Measurements from ENCODE around the gene NME7. TPM values are rescaled to one million over a fixed set of nuclear protein-coding genes. Genes with fewer than 3 reads are reported as not detected.

Gene NME7
- total RNA-seq, 1 experiment from 2014 or later: 9.0 TPM

GRCh38 chr1:169364948-169365347 is 2.6 kb downstream of the NME7 start:
- H3K4me3 ChIP-seq (ENCODE audit: low read depth, low read length): no peak overlapping the region
- H3K36me3 ChIP-seq (ENCODE audit: control insufficient read depth, insufficient read depth, low read length): no peaks in the 10 kb centered on the region
- BruUV-seq (replicated peaks): no TSS peak
- no peak overlapping the region for H3K27ac Mint-ChIP-seq (ENCODE audit: unreplicated experiment)
- H3K4me3 Mint-ChIP-seq (ENCODE audit: unreplicated experiment): no peak overlapping the region
- no peaks in the 10 kb centered on the region for H3K27me3 ChIP-seq (replicated peaks; ENCODE audit: control insufficient read depth, insufficient read depth, low read length)
- CTCF ChIA-PET: no interaction called here
- no peak for DNase-seq
- H3K4me1 ChIP-seq: no peaks in the 10 kb centered on the region
- intact Hi-C loops (cut with micrococcal nuclease; ENCODE audit: unreplicated experiment): loop anchor here (5.0 kb wide), 1 partner anchor 182 kb away; no protein-coding TSS in a partner anchor
- no peaks in the 10 kb centered on the region for H3K9me3 ChIP-seq
- H3K9me3 Mint-ChIP-seq (ENCODE audit: unreplicated experiment): no peaks in the 10 kb centered on the region
- no peaks in the 10 kb centered on the region for H3K27me3 Mint-ChIP-seq (ENCODE audit: insufficient read depth, unreplicated experiment)
- POLR2A ChIA-PET: no interaction called here
- no peak for TF ChIP-seq CTCF (IDR thresholded peaks at IDR 0.05; ENCODE audit: insufficient read depth in 1 of 2, low read depth in 1 of 2, low read length in 1 of 2, severe bottlenecking in 1 of 2, unreplicated experiment in 1 of 2)
- peaks cover 6% of the 10 kb centered on the region for H3K4me1 Mint-ChIP-seq (ENCODE audit: low read depth, unreplicated experiment)
- no peaks in the 10 kb centered on the region for H3K36me3 Mint-ChIP-seq (ENCODE audit: insufficient read depth, unreplicated experiment)

- Mint-ChIP-seq H3K27ac (ENCODE audit: unreplicated experiment) (no peak overlapping the region), H3K36me3 (ENCODE audit: insufficient read depth, unreplicated experiment) (no peaks in the 10 kb centered on the region), H3K27me3 (ENCODE audit: insufficient read depth, unreplicated experiment) (no peaks in the 10 kb centered on the region), H3K4me3 (ENCODE audit: unreplicated experiment) (no peak overlapping the region), H3K9me3 (ENCODE audit: unreplicated experiment) (no peaks in the 10 kb centered on the region), H3K4me1 (ENCODE audit: low read depth, unreplicated experiment) (peaks cover 6% of the 10 kb centered on the region)
- Histone ChIP-seq H3K9me3 (no peaks in the 10 kb centered on the region), H3K4me3 (ENCODE audit: low read depth, low read length) (no peak overlapping the region), H3K27me3 (replicated peaks; ENCODE audit: control insufficient read depth, insufficient read depth, low read length) (no peaks in the 10 kb centered on the region), H3K36me3 (ENCODE audit: control insufficient read depth, insufficient read depth, low read length) (no peaks in the 10 kb centered on the region), H3K4me1 (no peaks in the 10 kb centered on the region)
- ChIA-PET CTCF (interaction anchor here (0.6 kb wide), 1 partner anchor 16 kb away, joined by 3 read pairs; no protein-coding TSS in a partner anchor), POLR2A (no interaction called here)
- DNase-seq: no peak
- intact Hi-C loops (cut with micrococcal nuclease; ENCODE audit: unreplicated experiment): no loop called here
- TF ChIP-seq CTCF (IDR thresholded peaks at IDR 0.05; ENCODE audit: insufficient read depth in 1 of 2, low read depth in 1 of 2, low read length in 1 of 2, severe bottlenecking in 1 of 2, unreplicated experiment in 1 of 2): no peak
- BruUV-seq (replicated peaks): no TSS peak
Observed at GRCh38 chr1:169363046-169363730, 4.4 kb downstream of the NME7 start.

- DNase-seq: no peak
- intact Hi-C loops (cut with micrococcal nuclease; ENCODE audit: unreplicated experiment): no loop called here
- Mint-ChIP-seq H3K27me3 (ENCODE audit: insufficient read depth, unreplicated experiment) (no peaks in the 10 kb centered on the region), H3K4me3 (ENCODE audit: unreplicated experiment) (no peak overlapping the region), H3K9me3 (ENCODE audit: unreplicated experiment) (no peaks in the 10 kb centered on the region), H3K4me1 (ENCODE audit: low read depth, unreplicated experiment) (peaks cover 6% of the 10 kb centered on the region), H3K36me3 (ENCODE audit: insufficient read depth, unreplicated experiment) (no peaks in the 10 kb centered on the region), H3K27ac (ENCODE audit: unreplicated experiment) (no peak overlapping the region)
- H3K4me1 ChIP-seq: no peaks in the 10 kb centered on the region
- H3K4me3 ChIP-seq (ENCODE audit: low read depth, low read length): no peak overlapping the region
- H3K27me3 ChIP-seq (replicated peaks; ENCODE audit: control insufficient read depth, insufficient read depth, low read length): no peaks in the 10 kb centered on the region
- CTCF ChIA-PET: no interaction called here
- BruUV-seq (replicated peaks): no TSS peak
- H3K36me3 ChIP-seq (ENCODE audit: control insufficient read depth, insufficient read depth, low read length): no peaks in the 10 kb centered on the region
- no peak for TF ChIP-seq CTCF (IDR thresholded peaks at IDR 0.05; ENCODE audit: insufficient read depth in 1 of 2, low read depth in 1 of 2, low read length in 1 of 2, severe bottlenecking in 1 of 2, unreplicated experiment in 1 of 2)
- POLR2A ChIA-PET: no interaction called here
- H3K9me3 ChIP-seq: no peaks in the 10 kb centered on the region
Observed at GRCh38 chr1:169361281-169361680, 6.3 kb downstream of the NME7 start.
